Vagina (tissue), 2 donors: ENCODE results near the gene PRR5L. TPM values are rescaled to one million over a fixed set of nuclear protein-coding genes. Genes with fewer than 3 reads are reported as not detected.

Experiments
- DNase-seq, 2 donors: peaks; one replicate each; pipeline ENCODE4 v3.0.0-alpha.2; 2017; ENCODE audit errors: extremely low spot score in 2 of 2
- H3K27ac ChIP-seq: fragments of 200-600 bp; sonication (generic); one replicate; pipeline ENCODE4 v1.5.1; 2019
- H3K27me3 ChIP-seq: fragments of 200-600 bp; sonication (generic); one replicate; pipeline ENCODE4 v1.5.1; 2019
- H3K36me3 ChIP-seq, 2 donors: fragments of 200-600 bp; sonication (generic); one replicate each; pipeline ENCODE4 v1.5.1; 2017 to 2019
- H3K4me1 ChIP-seq: fragments of 200-600 bp; sonication (generic); one replicate; pipeline ENCODE4 v1.5.1; 2019
- H3K4me3 ChIP-seq, 2 donors: fragments of 200-600 bp; sonication (generic); 1 replicate in 1 of 2; 2 replicates in 1 of 2; pipeline ENCODE4 v1.5.1; 2016 to 2019
- H3K9me3 ChIP-seq: fragments of 200-600 bp; sonication (generic); one replicate; pipeline ENCODE4 v1.5.1; 2019
- CTCF ChIP-seq, 3 experiments: fragments of 450-650 bp in 2 of 3; fragments of 200-600 bp in 1 of 3; sonication (generic) in 1 of 3; IDR thresholded peaks; one replicate each; pipeline ENCODE4 v1.5.1; 2017 to 2019; ENCODE audit warnings: antibody characterized with exemption in 3 of 3, mild to moderate bottlenecking in 2 of 3, moderate library complexity in 2 of 3
- POLR2A ChIP-seq, 2 donors: fragments of 450-650 bp; IDR thresholded peaks; one replicate each; pipeline ENCODE4 v1.6.1; 2017; ENCODE audit warnings: antibody characterized with exemption in 2 of 2, mild to moderate bottlenecking in 2 of 2, moderate library complexity in 2 of 2
- POLR2AphosphoS5 ChIP-seq, 2 donors: sonication (generic); formaldehyde crosslinking; IDR thresholded peaks; one replicate each; pipeline ENCODE4 v1.9.0; 2017; ENCODE audit warnings: antibody characterized with exemption in 2 of 2, mild to moderate bottlenecking in 2 of 2, low read depth in 1 of 2; ENCODE audit not compliant: insufficient read depth in 1 of 2
- intact Hi-C: fragments of 100-400 bp; cut with DNase I; formaldehyde crosslinking; loops from one replicate; pipeline ENCODE4 v1.15.1; 2023
- total RNA-seq: library from RNA; depleted of rRNA; stranded (reverse); fragments of >200 nt; gene quantifications from one replicate; pipeline ENCODE4 v1.2.3, GENCODE V29; 2016

PRR5L gene
- total RNA-seq, 1 donor from 2014 or later, result 27.5 TPM

- peak overlapping the region in 1 of 2 donors; percentile 23 for H3K4me3 ChIP-seq
- peak in 1 of 2 donors; percentile 29 for DNase-seq
- intact Hi-C loops, result no loop called here
Measured at GRCh38 chr11:36450110-36450572, 154.1 kb downstream of the PRR5L start.

GRCh38 chr11:36451045-36451444 is 155.0 kb downstream of the PRR5L start:
- Histone ChIP-seq H3K9me3 (no peaks in the 10 kb centered on the region), H3K36me3 (no peaks in the 10 kb centered on the region), H3K27ac (no peak overlapping the region), H3K4me1 (peaks cover 74% of the 10 kb centered on the region), H3K27me3 (no peaks in the 10 kb centered on the region), H3K4me3 (no peak overlapping the region)
- DNase-seq, result peak in 1 of 2 donors; percentile 76
- TF ChIP-seq POLR2AphosphoS5 (IDR thresholded peaks at IDR 0.05; ENCODE audit: insufficient read depth in 1 of 2, low read depth in 1 of 2) (no peak), CTCF (IDR thresholded peaks at IDR 0.05) (no peak), POLR2A (IDR thresholded peaks at IDR 0.05) (no peak)
- intact Hi-C loops, result no loop called here

More at GRCh38 chr11:36450110-36450572, 154.1 kb downstream of the PRR5L start:
- TF ChIP-seq POLR2AphosphoS5 (IDR thresholded peaks at IDR 0.05; ENCODE audit: insufficient read depth in 1 of 2, low read depth in 1 of 2) (no peak), POLR2A (IDR thresholded peaks at IDR 0.05) (no peak), CTCF (IDR thresholded peaks at IDR 0.05) (no peak)
- H3K27ac ChIP-seq, result no peak overlapping the region
- H3K9me3 ChIP-seq, result no peaks in the 10 kb centered on the region
- no peaks in the 10 kb centered on the region for H3K27me3 ChIP-seq
- peaks cover 66% of the 10 kb centered on the region for H3K4me1 ChIP-seq
- no peaks in the 10 kb centered on the region for H3K36me3 ChIP-seq

- TF ChIP-seq CTCF (IDR thresholded peaks at IDR 0.05) (no peak), POLR2AphosphoS5 (IDR thresholded peaks at IDR 0.05; ENCODE audit: insufficient read depth in 1 of 2, low read depth in 1 of 2) (no peak), POLR2A (IDR thresholded peaks at IDR 0.05) (no peak)
- intact Hi-C loops, result no loop called here
- H3K36me3 ChIP-seq, result no peaks in the 10 kb centered on the region
- H3K27ac ChIP-seq, result no peak overlapping the region
- no peaks in the 10 kb centered on the region for H3K9me3 ChIP-seq
- H3K4me1 ChIP-seq, result peaks cover 80% of the 10 kb centered on the region
- no peaks in the 10 kb centered on the region for H3K27me3 ChIP-seq
- no peak overlapping the region for H3K4me3 ChIP-seq
- peak in 1 of 2 donors; percentile 60 for DNase-seq
Measured at GRCh38 chr11:36451681-36452080, 155.6 kb downstream of the PRR5L start.

GRCh38 chr11:36452236-36452940 is 156.3 kb downstream of the PRR5L start:
- intact Hi-C loops, result no loop called here
- Histone ChIP-seq H3K36me3 (no peaks in the 10 kb centered on the region), H3K27me3 (no peaks in the 10 kb centered on the region), H3K9me3 (no peaks in the 10 kb centered on the region), H3K27ac (peak overlapping the region; percentile 40), H3K4me1 (peaks cover 77% of the 10 kb centered on the region), H3K4me3 (no peak overlapping the region)
- TF ChIP-seq POLR2AphosphoS5 (IDR thresholded peaks at IDR 0.05; ENCODE audit: insufficient read depth in 1 of 2, low read depth in 1 of 2), result no peak
- TF ChIP-seq CTCF (IDR thresholded peaks at IDR 0.05), result no peak
- no peak for TF ChIP-seq POLR2A (IDR thresholded peaks at IDR 0.05)
- DNase-seq, result peak in 1 of 2 donors; percentile 76

- intact Hi-C loops, result no loop called here
- H3K27me3 ChIP-seq, result no peaks in the 10 kb centered on the region
- H3K27ac ChIP-seq, result peak overlapping the region; percentile 40
- peaks cover 72% of the 10 kb centered on the region for H3K4me1 ChIP-seq
- no peaks in the 10 kb centered on the region for H3K9me3 ChIP-seq
- H3K36me3 ChIP-seq, result no peaks in the 10 kb centered on the region
- DNase-seq, result no peak
- no peak for TF ChIP-seq POLR2A (IDR thresholded peaks at IDR 0.05)
- TF ChIP-seq CTCF (IDR thresholded peaks at IDR 0.05), result no peak
- no peak for TF ChIP-seq POLR2AphosphoS5 (IDR thresholded peaks at IDR 0.05; ENCODE audit: insufficient read depth in 1 of 2, low read depth in 1 of 2)
- no peak overlapping the region for H3K4me3 ChIP-seq
Measured at GRCh38 chr11:36452961-36453360, 156.9 kb downstream of the PRR5L start.
